Choroid plexus epithelial cell (primary cell): ENCODE measurements around the gene CTPS2.
"Not testable (repeated sequence)": the region's sequence is repeated elsewhere in the genome, so short reads cannot be mapped to it uniquely, and the experiment has no call there.

Experiments used
- DNase-seq: peaks from one replicate; pipeline ENCODE4 v3.0.0-alpha.2; 2010; ENCODE audit warnings: low read depth
- H3K4me3 ChIP-seq: 2 replicates; pipeline ENCODE4 v1.5.1; 2011; ENCODE audit warnings: low read depth, mild to moderate bottlenecking, control low read depth, low read length, moderate library complexity
- CTCF ChIP-seq: conservative IDR thresholded peaks from 2 replicates; pipeline ENCODE4 v1.5.1; 2011; ENCODE audit warnings: low read depth, mild to moderate bottlenecking, control low read depth, inconsistent platforms, low read length, moderate library complexity

CTPS2 gene

GRCh38 chrX:16725072-16725471, 12.6 kb upstream of the CTPS2 start:
- no peak overlapping the region for H3K4me3 ChIP-seq
- no peak for TF ChIP-seq CTCF

GRCh38 chrX:16722481-16722880, 10.0 kb upstream of the CTPS2 start:
- no peak for DNase-seq
- H3K4me3 ChIP-seq = no peak overlapping the region
- no peak for TF ChIP-seq CTCF

More at GRCh38 chrX:16725072-16725471, 12.6 kb upstream of the CTPS2 start:
- DNase-seq = no peak

DNA sequence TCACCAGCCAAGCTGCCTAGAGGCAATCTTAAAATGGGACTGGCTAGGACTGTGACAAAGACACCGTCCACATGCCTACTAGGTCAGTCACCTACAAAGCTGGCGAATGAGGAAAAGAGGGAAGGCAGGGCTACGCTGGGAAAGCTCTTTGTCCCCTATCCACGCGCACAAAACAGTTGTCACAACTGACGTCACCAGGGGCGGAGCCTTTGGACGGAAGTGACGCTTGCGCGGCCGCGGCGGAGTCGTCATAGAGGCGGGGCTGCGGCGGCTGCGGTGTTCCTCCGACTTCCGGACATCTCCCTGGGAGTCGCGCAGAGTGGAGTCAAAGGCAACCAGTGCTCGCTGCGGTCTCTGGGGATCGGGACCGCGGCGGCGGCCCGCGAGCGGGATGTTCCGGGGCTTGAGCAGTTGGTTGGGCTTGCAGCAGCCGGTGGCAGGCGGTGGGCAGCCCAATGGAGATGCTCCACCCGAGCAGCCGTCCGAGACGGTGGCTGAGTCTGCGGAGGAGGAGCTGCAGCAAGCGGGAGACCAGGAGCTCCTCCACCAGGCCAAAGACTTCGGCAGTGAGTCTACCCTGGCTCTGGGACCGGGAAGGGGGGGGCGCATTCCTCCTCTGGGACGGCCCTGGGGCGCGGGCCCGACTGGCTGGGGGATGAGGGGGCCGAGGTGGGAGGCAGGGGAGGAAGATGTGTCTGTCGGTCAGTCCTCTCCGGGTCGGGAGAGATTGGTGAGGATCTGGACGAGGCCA, 7.0 kb upstream of the CTPS2 start, which contains the start of gene SYAP1:
Gene SYAP1 (plus strand): TSS at position 279 of the 751 bp plus-strand sequence. CDS start 113 bp downstream, at position 392.
- TF ChIP-seq CTCF = no peak
- H3K4me3 ChIP-seq = peak within 1 kb of the TSS; percentile 76
- peak; percentile 95 for DNase-seq

DNA sequence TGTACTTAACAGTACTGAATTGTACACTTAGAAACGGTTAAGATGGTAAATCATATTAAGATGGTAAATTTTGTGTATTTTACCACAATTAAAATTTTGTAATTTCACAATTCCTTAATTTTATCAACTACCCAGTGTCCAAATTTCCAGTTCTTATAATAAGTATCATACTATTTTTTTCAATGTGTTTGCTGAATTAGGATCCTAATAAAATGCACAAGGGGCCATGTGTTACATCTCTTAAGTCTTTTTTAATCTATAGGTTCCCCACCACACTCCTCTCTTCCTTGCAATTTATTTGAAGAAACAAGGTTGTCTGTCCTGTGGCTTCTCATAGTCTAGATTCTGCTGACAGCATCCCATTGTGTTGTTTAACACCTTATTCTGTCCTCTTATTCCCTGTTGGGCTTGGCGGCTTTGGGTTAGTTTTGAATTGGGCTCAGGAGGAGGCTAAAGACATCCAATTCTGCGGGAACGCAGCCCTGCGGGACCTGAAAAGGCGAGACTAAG, 6.4 kb upstream of the CTPS2 start:
- TF ChIP-seq CTCF = no peak
- no peak for DNase-seq
- H3K4me3 ChIP-seq = peak overlapping the region; percentile 76

GRCh38 chrX:16716451-16716850, 4.0 kb upstream of the CTPS2 start:
- H3K4me3 ChIP-seq, DNase-seq: not testable (repeated sequence)

- DNase-seq, H3K4me3 ChIP-seq: not testable (repeated sequence)
These were observed 3.2 kb upstream of the CTPS2 start for GRCh38 chrX:16715638-16716037.

DNA sequence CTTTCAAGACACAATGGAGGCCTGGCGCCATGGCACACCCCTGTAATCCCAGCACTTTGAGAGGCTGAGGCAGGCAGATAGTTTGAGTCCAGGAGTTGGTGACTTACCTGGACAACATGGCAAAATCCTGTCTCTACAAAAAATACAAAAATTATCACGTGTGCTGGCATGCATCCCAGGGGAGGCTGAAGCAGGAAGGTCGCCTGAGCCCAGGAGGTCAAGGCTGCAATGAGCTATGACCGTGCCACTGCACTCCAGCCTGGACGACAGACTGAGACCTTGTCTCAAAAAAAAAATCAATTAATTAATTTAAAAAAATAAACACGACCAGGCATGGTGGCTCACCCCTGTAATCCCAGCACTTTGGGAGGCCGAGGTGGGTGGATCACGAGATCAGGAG, 2.0 kb upstream of the CTPS2 start:
- no peak for DNase-seq
- no peak overlapping the region for H3K4me3 ChIP-seq
- TF ChIP-seq CTCF = no peak

DNA sequence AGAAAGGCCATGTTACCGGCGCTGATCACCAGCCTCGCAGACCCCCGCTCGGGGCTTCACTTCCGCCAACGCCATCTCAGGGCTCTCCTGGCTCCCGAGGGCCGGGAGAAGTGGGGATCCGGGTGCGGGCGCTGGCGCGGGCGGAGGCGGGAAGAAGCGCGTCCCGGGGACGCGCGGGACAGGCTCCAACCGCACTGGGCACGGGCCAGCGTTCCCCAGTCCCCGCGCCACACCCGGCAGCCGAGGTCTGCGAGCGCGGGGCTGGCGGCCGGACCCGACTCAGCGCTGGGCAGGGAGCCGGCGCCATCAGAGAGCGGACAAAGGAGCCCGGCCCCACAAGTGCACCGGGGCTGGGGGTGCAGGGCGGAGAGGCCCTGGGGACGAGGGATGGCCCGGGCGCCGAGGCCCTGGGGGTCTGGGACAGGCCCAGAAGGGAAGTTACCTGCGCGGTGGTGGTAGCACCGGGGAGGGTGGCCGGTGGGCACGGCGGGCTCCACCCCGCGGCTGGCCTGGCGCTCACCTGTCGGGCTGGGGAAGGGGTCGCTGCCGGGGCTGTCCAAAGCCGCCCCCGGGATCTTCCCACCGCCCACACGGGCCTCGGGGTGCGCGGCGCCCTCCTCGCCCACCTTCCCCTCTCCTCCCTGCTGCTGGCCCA, 449 bp downstream of the CTPS2 start:
- no peak for DNase-seq
- peak overlapping the region; percentile 70 for H3K4me3 ChIP-seq

More for the DNA sequence above, 449 bp downstream of the CTPS2 start:
- no peak for TF ChIP-seq CTCF
